Vagina (tissue), 2 donors: ENCODE measurements around the gene ARTN. TPM values are rescaled to one million over a fixed set of nuclear protein-coding genes. Genes with fewer than 3 reads are reported as not detected.

Experiments
- DNase-seq, 2 donors: peaks; one replicate each; pipeline ENCODE4 v3.0.0-alpha.2; 2017; ENCODE audit errors: extremely low spot score in 2 of 2
- H3K27ac ChIP-seq: fragments of 200-600 bp; sonication (generic); one replicate; pipeline ENCODE4 v1.5.1; 2019
- H3K27me3 ChIP-seq: fragments of 200-600 bp; sonication (generic); one replicate; pipeline ENCODE4 v1.5.1; 2019
- H3K36me3 ChIP-seq, 2 donors: fragments of 200-600 bp; sonication (generic); one replicate each; pipeline ENCODE4 v1.5.1; 2017 to 2019
- H3K4me1 ChIP-seq: fragments of 200-600 bp; sonication (generic); one replicate; pipeline ENCODE4 v1.5.1; 2019
- H3K4me3 ChIP-seq, 2 donors: fragments of 200-600 bp; sonication (generic); 1 replicate in 1 of 2; 2 replicates in 1 of 2; pipeline ENCODE4 v1.5.1; 2016 to 2019
- H3K9me3 ChIP-seq: fragments of 200-600 bp; sonication (generic); one replicate; pipeline ENCODE4 v1.5.1; 2019
- CTCF ChIP-seq, 3 experiments: fragments of 450-650 bp in 2 of 3; fragments of 200-600 bp in 1 of 3; sonication (generic) in 1 of 3; IDR thresholded peaks; one replicate each; pipeline ENCODE4 v1.5.1; 2017 to 2019; ENCODE audit warnings: antibody characterized with exemption in 3 of 3, mild to moderate bottlenecking in 2 of 3, moderate library complexity in 2 of 3
- POLR2A ChIP-seq, 2 donors: fragments of 450-650 bp; IDR thresholded peaks; one replicate each; pipeline ENCODE4 v1.6.1; 2017; ENCODE audit warnings: antibody characterized with exemption in 2 of 2, mild to moderate bottlenecking in 2 of 2, moderate library complexity in 2 of 2
- POLR2AphosphoS5 ChIP-seq, 2 donors: sonication (generic); formaldehyde crosslinking; IDR thresholded peaks; one replicate each; pipeline ENCODE4 v1.9.0; 2017; ENCODE audit warnings: antibody characterized with exemption in 2 of 2, mild to moderate bottlenecking in 2 of 2, low read depth in 1 of 2; ENCODE audit not compliant: insufficient read depth in 1 of 2
- intact Hi-C: fragments of 100-400 bp; cut with DNase I; formaldehyde crosslinking; loops from one replicate; pipeline ENCODE4 v1.15.1; 2023
- total RNA-seq: library from RNA; depleted of rRNA; stranded (reverse); fragments of >200 nt; gene quantifications from one replicate; pipeline ENCODE4 v1.2.3, GENCODE V29; 2016

Gene ARTN
- 17.4 TPM for total RNA-seq

- DNase-seq: no peak
- Histone ChIP-seq H3K36me3 (no peaks in the 10 kb centered on the region), H3K27ac (peak within 1 kb of the TSS; percentile 11), H3K27me3 (no peaks in the 10 kb centered on the region), H3K4me3 (peak within 1 kb of the TSS; percentile 38 to 50), H3K9me3 (no peaks in the 10 kb centered on the region), H3K4me1 (peaks cover 66% of the 10 kb centered on the region)
- intact Hi-C loops: loop anchor here (5.0 kb wide), 1 partner anchor 171 kb away; no protein-coding TSS in a partner anchor
- TF ChIP-seq POLR2A (IDR thresholded peaks at IDR 0.05): no peak
- TF ChIP-seq POLR2AphosphoS5 (IDR thresholded peaks at IDR 0.05; ENCODE audit: insufficient read depth in 1 of 2, low read depth in 1 of 2): peak in 1 of 2 donors; percentile 41
Observed at GRCh38 chr1:43933386-43934100, at the start of gene ARTN. Gene ARTN, plus strand, starts transcription at chr1:43933801. Its CDS starts 1,856 bp downstream, at chr1:43935657.

GRCh38 chr1:43885279-43885801 lies 48.3 kb upstream of the ARTN start:
- H3K27me3 ChIP-seq: no peaks in the 10 kb centered on the region
- H3K4me3 ChIP-seq: no peak overlapping the region
- no peaks in the 10 kb centered on the region for H3K36me3 ChIP-seq
- H3K9me3 ChIP-seq: no peaks in the 10 kb centered on the region
- DNase-seq: no peak
- intact Hi-C loops: no loop called here
- TF ChIP-seq POLR2AphosphoS5 (IDR thresholded peaks at IDR 0.05; ENCODE audit: insufficient read depth in 1 of 2, low read depth in 1 of 2) (no peak), CTCF (IDR thresholded peaks at IDR 0.05) (no peak), POLR2A (IDR thresholded peaks at IDR 0.05) (no peak)
- H3K4me1 ChIP-seq: peaks cover 4% of the 10 kb centered on the region
- H3K27ac ChIP-seq: no peak overlapping the region

GRCh38 chr1:43887748-43888147 lies 45.9 kb upstream of the ARTN start:
- no peaks in the 10 kb centered on the region for H3K36me3 ChIP-seq
- H3K9me3 ChIP-seq: no peaks in the 10 kb centered on the region
- H3K27ac ChIP-seq: no peak overlapping the region
- peaks cover 4% of the 10 kb centered on the region for H3K4me1 ChIP-seq
- TF ChIP-seq POLR2AphosphoS5 (IDR thresholded peaks at IDR 0.05; ENCODE audit: insufficient read depth in 1 of 2, low read depth in 1 of 2) (no peak), CTCF (IDR thresholded peaks at IDR 0.05) (no peak), POLR2A (IDR thresholded peaks at IDR 0.05) (no peak)
- no peaks in the 10 kb centered on the region for H3K27me3 ChIP-seq
- no peak overlapping the region for H3K4me3 ChIP-seq
- intact Hi-C loops: no loop called here
- DNase-seq: no peak

- no peak for DNase-seq
- intact Hi-C loops: no loop called here
- no peak overlapping the region for H3K27ac ChIP-seq
Observed at GRCh38 chr1:43890815-43891214, 42.8 kb upstream of the ARTN start.

GRCh38 chr1:43893006-43893405 lies 40.6 kb upstream of the ARTN start:
- no peak overlapping the region for H3K4me3 ChIP-seq
- no peak overlapping the region for H3K27ac ChIP-seq
- TF ChIP-seq POLR2AphosphoS5 (IDR thresholded peaks at IDR 0.05; ENCODE audit: insufficient read depth in 1 of 2, low read depth in 1 of 2): no peak
- no peak for TF ChIP-seq POLR2A (IDR thresholded peaks at IDR 0.05)
- no peak for TF ChIP-seq CTCF (IDR thresholded peaks at IDR 0.05)
- H3K9me3 ChIP-seq: no peaks in the 10 kb centered on the region
- no peaks in the 10 kb centered on the region for H3K36me3 ChIP-seq
- H3K4me1 ChIP-seq: no peaks in the 10 kb centered on the region
- intact Hi-C loops: no loop called here
- no peak for DNase-seq
- no peaks in the 10 kb centered on the region for H3K27me3 ChIP-seq

More at GRCh38 chr1:43890815-43891214, 42.8 kb upstream of the ARTN start:
- Histone ChIP-seq H3K36me3 (no peaks in the 10 kb centered on the region), H3K27me3 (no peaks in the 10 kb centered on the region), H3K4me3 (no peak overlapping the region), H3K4me1 (no peaks in the 10 kb centered on the region), H3K9me3 (no peaks in the 10 kb centered on the region)
- TF ChIP-seq CTCF (IDR thresholded peaks at IDR 0.05) (no peak), POLR2A (IDR thresholded peaks at IDR 0.05) (no peak), POLR2AphosphoS5 (IDR thresholded peaks at IDR 0.05; ENCODE audit: insufficient read depth in 1 of 2, low read depth in 1 of 2) (no peak)
